BLaER1 treated with 17β-estradiol and CSF1 and Interleukin-3, amounts not matched to agents 10 nM and 100 nM (cell line): ENCODE data around the gene PTN.
A peak's percentile ranks its signal among the peaks of the same experiment; 100 is the strongest.
"Not testable (repeated sequence)": the region's sequence is repeated elsewhere in the genome, so short reads cannot be mapped to it uniquely, and the experiment has no call there.

Experiments
- H3K27ac ChIP-seq, 11 experiments: shearing (Covaris generic); formaldehyde crosslinking; 2 replicates each; pipeline ENCODE4 v1.8.1; 2022
- H3K27me3 ChIP-seq, 11 experiments: shearing (Covaris generic); formaldehyde crosslinking; 2 replicates each; pipeline ENCODE4 v1.8.1; 2022
- H3K36me3 ChIP-seq, 11 experiments: shearing (Covaris generic); formaldehyde crosslinking; 2 replicates each; pipeline ENCODE4 v1.8.1; 2022
- H3K4me1 ChIP-seq, 10 experiments: shearing (Covaris generic); formaldehyde crosslinking; 2 replicates each; pipeline ENCODE4 v1.8.1; 2022
- H3K4me2 ChIP-seq, 11 experiments: shearing (Covaris generic); formaldehyde crosslinking; 2 replicates each; pipeline ENCODE4 v1.8.1; 2022
- H3K4me3 ChIP-seq, 10 experiments: shearing (Covaris generic); formaldehyde crosslinking; 2 replicates each; pipeline ENCODE4 v1.8.1; 2022
- H3K9ac ChIP-seq, 11 experiments: shearing (Covaris generic); formaldehyde crosslinking; 2 replicates each; pipeline ENCODE4 v1.8.1; 2022
- H3K9me3 ChIP-seq, 11 experiments: shearing (Covaris generic); formaldehyde crosslinking; replicated peaks in 1 of 11; 2 replicates each; pipeline ENCODE4 v1.8.1; 2022
- H4K20me1 ChIP-seq, 11 experiments: shearing (Covaris generic); formaldehyde crosslinking; 2 replicates each; pipeline ENCODE4 v1.8.1; 2022
- Cebpa-rat ChIP-seq, 11 experiments: shearing (Covaris generic); IDR thresholded peaks; 2 replicates each; pipeline ENCODE4 v1.8.1; 2022

The PTN gene

GRCh38 chr7:137245186-137245585, 98.3 kb downstream of the PTN start:
- H3K36me3 ChIP-seq, result no peaks in the 10 kb centered on the region
- no peaks in the 10 kb centered on the region for H4K20me1 ChIP-seq
- no peak overlapping the region for H3K4me2 ChIP-seq
- H3K4me3 ChIP-seq, result no peak overlapping the region
- no peaks in the 10 kb centered on the region for H3K9me3 ChIP-seq
- no peaks in the 10 kb centered on the region for H3K4me1 ChIP-seq
- no peak overlapping the region for H3K9ac ChIP-seq
- H3K27me3 ChIP-seq, result no peaks in the 10 kb centered on the region
- no peak for TF ChIP-seq Cebpa-rat (IDR thresholded peaks at IDR 0.05)
- H3K27ac ChIP-seq, result no peak overlapping the region

- Histone ChIP-seq H3K4me1 (no peaks in the 10 kb centered on the region), H3K36me3 (no peaks in the 10 kb centered on the region), H4K20me1 (no peaks in the 10 kb centered on the region), H3K9ac (no peak overlapping the region), H3K27me3 (no peaks in the 10 kb centered on the region), H3K27ac (no peak overlapping the region), H3K4me3 (no peak overlapping the region), H3K4me2 (no peak overlapping the region), H3K9me3 (no peaks in the 10 kb centered on the region)
- no peak for TF ChIP-seq Cebpa-rat (IDR thresholded peaks at IDR 0.05)
These were observed 99.8 kb downstream of the PTN start for GRCh38 chr7:137243741-137244140.

GRCh38 chr7:137242616-137243015, 100.9 kb downstream of the PTN start:
- Histone ChIP-seq H3K4me1 (no peaks in the 10 kb centered on the region), H3K36me3 (no peaks in the 10 kb centered on the region), H3K4me2 (no peak overlapping the region), H3K4me3 (no peak overlapping the region), H4K20me1 (no peaks in the 10 kb centered on the region), H3K27ac (no peak overlapping the region), H3K27me3 (no peaks in the 10 kb centered on the region), H3K9me3 (no peaks in the 10 kb centered on the region), H3K9ac (no peak overlapping the region)
- no peak for TF ChIP-seq Cebpa-rat (IDR thresholded peaks at IDR 0.05)

GRCh38 chr7:137241655-137242360, 101.7 kb downstream of the PTN start:
- no peaks in the 10 kb centered on the region for H3K9me3 ChIP-seq
- H3K36me3 ChIP-seq, result no peaks in the 10 kb centered on the region
- H3K4me3 ChIP-seq, result no peak overlapping the region
- no peak overlapping the region for H3K27ac ChIP-seq
- no peaks in the 10 kb centered on the region for H3K27me3 ChIP-seq
- H4K20me1 ChIP-seq, result no peaks in the 10 kb centered on the region
- no peak overlapping the region for H3K9ac ChIP-seq
- H3K4me2 ChIP-seq, result no peak overlapping the region
- no peak for TF ChIP-seq Cebpa-rat (IDR thresholded peaks at IDR 0.05)
- no peaks in the 10 kb centered on the region for H3K4me1 ChIP-seq

GRCh38 chr7:137239186-137239585, 104.3 kb downstream of the PTN start:
- H3K27ac ChIP-seq, H3K4me1 ChIP-seq, H3K9ac ChIP-seq, H3K4me3 ChIP-seq, H3K9me3 ChIP-seq, H3K27me3 ChIP-seq, H3K4me2 ChIP-seq, H3K36me3 ChIP-seq, H4K20me1 ChIP-seq: not testable (repeated sequence)

GRCh38 chr7:137235434-137235833, 108.1 kb downstream of the PTN start:
- no peak overlapping the region for H3K4me3 ChIP-seq
- no peaks in the 10 kb centered on the region for H4K20me1 ChIP-seq
- H3K9me3 ChIP-seq, result no peaks in the 10 kb centered on the region
- no peaks in the 10 kb centered on the region for H3K27me3 ChIP-seq
- H3K4me2 ChIP-seq, result no peak overlapping the region
- peaks cover 0 to 7% (median 0%) of the 10 kb centered on the region in 10 experiments; a peak in 2 of 20 replicates for H3K4me1 ChIP-seq
- no peaks in the 10 kb centered on the region for H3K36me3 ChIP-seq
- no peak overlapping the region for H3K9ac ChIP-seq
- no peak for TF ChIP-seq Cebpa-rat (IDR thresholded peaks at IDR 0.05)
- H3K27ac ChIP-seq, result no peak overlapping the region

- no peak overlapping the region for H3K27ac ChIP-seq
- no peaks in the 10 kb centered on the region for H4K20me1 ChIP-seq
- peak overlapping the region in 1 of 11 experiments; percentile 23; a peak in 1 of 22 replicates for H3K4me2 ChIP-seq
- no peak for TF ChIP-seq Cebpa-rat (IDR thresholded peaks at IDR 0.05)
- H3K4me3 ChIP-seq, result no peak overlapping the region
- peaks cover 0 to 7% (median 0%) of the 10 kb centered on the region in 10 experiments; a peak in 2 of 20 replicates for H3K4me1 ChIP-seq
- no peaks in the 10 kb centered on the region for H3K36me3 ChIP-seq
- no peaks in the 10 kb centered on the region for H3K9me3 ChIP-seq
- H3K27me3 ChIP-seq, result no peaks in the 10 kb centered on the region
- no peak overlapping the region for H3K9ac ChIP-seq
These were observed 112.4 kb downstream of the PTN start for GRCh38 chr7:137231167-137231566.

GRCh38 chr7:137221467-137221866, 122.1 kb downstream of the PTN start:
- Histone ChIP-seq H3K4me2 (no peak overlapping the region), H3K9me3 (no peaks in the 10 kb centered on the region), H4K20me1 (no peaks in the 10 kb centered on the region), H3K36me3 (no peaks in the 10 kb centered on the region), H3K9ac (no peak overlapping the region), H3K27ac (no peak overlapping the region), H3K4me3 (no peak overlapping the region), H3K4me1 (no peaks in the 10 kb centered on the region), H3K27me3 (no peaks in the 10 kb centered on the region)
- no peak for TF ChIP-seq Cebpa-rat (IDR thresholded peaks at IDR 0.05)

GRCh38 chr7:137213744-137214143, 129.8 kb downstream of the PTN start:
- H3K9me3 ChIP-seq, result no peaks in the 10 kb centered on the region
- H3K4me1 ChIP-seq, result 0 out of 20 replicates have a peak, but pooled peaks cover 0 to 4% (median 0%) of the 10 kb centered on the region in 10 experiments
- H3K9ac ChIP-seq, result no peak overlapping the region
- H3K27me3 ChIP-seq, result no peaks in the 10 kb centered on the region
- no peaks in the 10 kb centered on the region for H4K20me1 ChIP-seq
- H3K27ac ChIP-seq, result no peak overlapping the region
- no peak for TF ChIP-seq Cebpa-rat (IDR thresholded peaks at IDR 0.05)
- no peaks in the 10 kb centered on the region for H3K36me3 ChIP-seq
- no peak overlapping the region for H3K4me3 ChIP-seq
- H3K4me2 ChIP-seq, result no peak overlapping the region

- H3K27ac ChIP-seq, result no peak overlapping the region
- no peaks in the 10 kb centered on the region for H3K36me3 ChIP-seq
- H3K27me3 ChIP-seq, result no peaks in the 10 kb centered on the region
- no peak for TF ChIP-seq Cebpa-rat (IDR thresholded peaks at IDR 0.05)
- peaks cover 0 to 13% (median 0%) of the 10 kb centered on the region in 11 experiments; a peak in 4 of 22 replicates for H3K9me3 ChIP-seq
- no peak overlapping the region for H3K4me3 ChIP-seq
- 0 out of 20 replicates have a peak, but pooled peaks cover 0 to 4% (median 0%) of the 10 kb centered on the region in 10 experiments for H3K4me1 ChIP-seq
- H3K9ac ChIP-seq, result no peak overlapping the region
- H3K4me2 ChIP-seq, result 0 out of 22 replicates have a peak overlapping the region, but pooled peaks of 1 of the 11 experiments have one; percentile 3
- no peaks in the 10 kb centered on the region for H4K20me1 ChIP-seq
These were observed 134.2 kb downstream of the PTN start for GRCh38 chr7:137209151-137209817.
